ENCODE results near the gene CASP14.

The CASP14 gene

DNA sequence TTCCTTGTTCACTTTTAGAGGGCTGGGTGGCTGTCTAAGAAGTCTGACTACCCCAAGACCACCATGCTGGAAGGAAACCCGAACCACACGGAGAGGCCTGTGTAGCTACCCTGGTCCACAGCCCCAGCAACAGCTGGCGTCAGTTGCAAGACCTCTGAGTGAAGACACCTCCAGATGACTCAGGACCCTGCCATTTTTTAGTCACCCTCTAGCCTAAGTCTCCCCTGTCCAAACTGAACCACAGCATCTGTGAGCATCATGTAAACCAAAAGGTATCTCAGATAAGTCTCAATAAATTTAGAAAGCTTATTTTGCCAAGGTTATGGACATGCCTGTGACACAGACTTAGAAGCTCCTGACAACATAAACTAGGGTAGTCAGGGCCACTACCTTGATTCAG lies 55.8 kb downstream of the CASP14 start:
- H3K27ac ChIP-seq, result no peak overlapping the region
- TF ChIP-seq CTCF (conservative IDR thresholded peaks at IDR 0.05) (no peak), ZFX (IDR thresholded peaks at IDR 0.05) (no peak)

- TF ChIP-seq ZFX (IDR thresholded peaks at IDR 0.05) (no peak), CTCF (conservative IDR thresholded peaks at IDR 0.05) (no peak)
- no peak within 1 kb of the TSS for H3K27ac ChIP-seq
Observed at GRCh38 chr19:15107061-15108010, 58.1 kb downstream of the CASP14 start, which contains the start of gene SYDE1. Gene SYDE1, plus strand, starts transcription at chr19:15107401. Its CDS starts 33 bp downstream, at chr19:15107434.

All from C4-2B (cell line).